Measurements from ENCODE around the gene CCNJ. TPM values are rescaled to one million over a fixed set of nuclear protein-coding genes. Genes with fewer than 3 reads are reported as not detected.
A peak's percentile ranks its signal among the peaks of the same experiment; 100 is the strongest.

CCNJ gene
- total and polyA plus RNA-seq, 9 of the 15 experiments (the other 6 are each of a cell fraction or from before 2014, with no cell fraction given): 0.69 to 15.7 (median 9.2) TPM

DNA sequence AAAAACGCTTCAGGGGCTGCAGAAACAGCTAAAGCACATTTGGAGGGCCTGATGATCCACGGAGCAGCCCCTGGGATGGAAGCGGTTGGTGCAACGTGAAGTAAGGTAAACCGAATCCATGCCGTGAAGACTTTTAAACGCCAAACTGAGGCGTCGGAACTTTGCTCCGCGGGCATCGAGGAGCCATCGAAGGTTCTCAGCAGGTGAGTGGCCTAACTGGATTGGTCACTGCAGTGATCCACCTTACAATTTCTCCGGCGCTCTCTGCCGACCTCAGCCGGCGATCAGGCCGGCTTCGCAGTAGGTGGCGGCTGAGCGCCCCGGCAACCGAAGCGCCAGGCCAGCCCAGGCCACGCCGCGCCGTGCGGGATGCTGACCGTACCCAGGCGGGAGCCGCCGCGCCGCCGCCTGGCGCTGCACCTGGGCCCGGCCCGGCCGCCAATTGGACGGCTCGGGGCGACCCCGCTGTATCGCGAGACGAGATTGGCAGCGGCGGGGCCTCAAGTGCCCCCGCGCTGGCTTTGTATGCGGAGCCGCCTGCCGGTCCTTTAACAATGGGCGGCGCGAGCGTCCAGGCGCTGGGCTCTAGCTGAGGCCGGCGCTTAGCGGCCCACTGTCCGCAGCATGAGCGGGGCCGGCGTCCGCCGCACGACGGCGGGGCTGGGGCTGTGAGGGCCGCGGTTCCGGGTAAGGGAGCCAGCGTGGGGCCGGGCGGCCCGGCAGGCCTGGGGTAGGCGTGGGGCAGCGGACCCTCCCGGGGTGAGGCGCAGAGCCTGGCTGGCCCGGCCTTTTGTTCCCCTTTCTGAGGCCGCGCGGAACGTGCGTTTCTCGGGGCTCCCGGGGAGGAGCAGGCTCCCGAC is at the start of gene CCNJ (continued):
- TF ChIP-seq ERF (CRISPR knock-in tag; IDR thresholded peaks at IDR 0.05): 0 out of 2 replicates have a peak, but pooled peaks have one; percentile 19
- TF ChIP-seq NR3C1 (CRISPR knock-in tag; IDR thresholded peaks at IDR 0.05): no peak; the same call in 1 of the 2 replicates
- no peak for TF ChIP-seq RBM17 (IDR thresholded peaks at IDR 0.05; ENCODE audit: borderline replicate concordance, low read depth, low read length)
- TF ChIP-seq ZZZ3 (IDR thresholded peaks at IDR 0.05): no peak
- TF ChIP-seq ZNF644 (tag; IDR thresholded peaks at IDR 0.05; ENCODE audit: low read depth): no peak
- TF ChIP-seq SNRNP70 (optimal IDR thresholded peaks at IDR 0.05; ENCODE audit: low read depth, low read length): no peak
- TF ChIP-seq SRSF9 (IDR thresholded peaks at IDR 0.05; ENCODE audit: borderline replicate concordance, low read depth, low read length): no peak
- TF ChIP-seq POLR2G (IDR thresholded peaks at IDR 0.05; ENCODE audit: low read depth, low read length): peak; percentile 98
- no peak for TF ChIP-seq BRF1 (IDR thresholded peaks at IDR 0.05; ENCODE audit: borderline replicate concordance, extremely low read depth, insufficient read length)
- TF ChIP-seq ZNF143 (CRISPR knock-in tag; IDR thresholded peaks at IDR 0.05): 0 out of 2 replicates have a peak, but pooled peaks have one; percentile 21
- no peak for TF ChIP-seq MEIS2 (IDR thresholded peaks at IDR 0.05; ENCODE audit: partially characterized antibody)
- TF ChIP-seq, protein P1, sequence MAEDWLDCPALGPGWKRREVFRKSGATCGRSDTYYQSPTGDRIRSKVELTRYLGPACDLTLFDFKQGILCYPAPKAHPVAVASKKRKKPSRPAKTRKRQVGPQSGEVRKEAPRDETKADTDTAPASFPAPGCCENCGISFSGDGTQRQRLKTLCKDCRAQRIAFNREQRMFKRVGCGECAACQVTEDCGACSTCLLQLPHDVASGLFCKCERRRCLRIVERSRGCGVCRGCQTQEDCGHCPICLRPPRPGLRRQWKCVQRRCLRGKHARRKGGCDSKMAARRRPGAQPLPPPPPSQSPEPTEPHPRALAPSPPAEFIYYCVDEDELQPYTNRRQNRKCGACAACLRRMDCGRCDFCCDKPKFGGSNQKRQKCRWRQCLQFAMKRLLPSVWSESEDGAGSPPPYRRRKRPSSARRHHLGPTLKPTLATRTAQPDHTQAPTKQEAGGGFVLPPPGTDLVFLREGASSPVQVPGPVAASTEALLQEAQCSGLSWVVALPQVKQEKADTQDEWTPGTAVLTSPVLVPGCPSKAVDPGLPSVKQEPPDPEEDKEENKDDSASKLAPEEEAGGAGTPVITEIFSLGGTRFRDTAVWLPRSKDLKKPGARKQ (CRISPR knock-in tag; IDR thresholded peaks at IDR 0.05): no peak
- no peak for TF ChIP-seq RFX1 (IDR thresholded peaks at IDR 0.05)
- peak; percentile 84 for TF ChIP-seq ARID4B (CRISPR knock-in tag; IDR thresholded peaks at IDR 0.05)
- no peak for TF ChIP-seq MCM3 (IDR thresholded peaks at IDR 0.05)
- no peak for TF ChIP-seq SIRT6 (IDR thresholded peaks at IDR 0.05; ENCODE audit: low read depth, low read length)
- TF ChIP-seq, protein P2, sequence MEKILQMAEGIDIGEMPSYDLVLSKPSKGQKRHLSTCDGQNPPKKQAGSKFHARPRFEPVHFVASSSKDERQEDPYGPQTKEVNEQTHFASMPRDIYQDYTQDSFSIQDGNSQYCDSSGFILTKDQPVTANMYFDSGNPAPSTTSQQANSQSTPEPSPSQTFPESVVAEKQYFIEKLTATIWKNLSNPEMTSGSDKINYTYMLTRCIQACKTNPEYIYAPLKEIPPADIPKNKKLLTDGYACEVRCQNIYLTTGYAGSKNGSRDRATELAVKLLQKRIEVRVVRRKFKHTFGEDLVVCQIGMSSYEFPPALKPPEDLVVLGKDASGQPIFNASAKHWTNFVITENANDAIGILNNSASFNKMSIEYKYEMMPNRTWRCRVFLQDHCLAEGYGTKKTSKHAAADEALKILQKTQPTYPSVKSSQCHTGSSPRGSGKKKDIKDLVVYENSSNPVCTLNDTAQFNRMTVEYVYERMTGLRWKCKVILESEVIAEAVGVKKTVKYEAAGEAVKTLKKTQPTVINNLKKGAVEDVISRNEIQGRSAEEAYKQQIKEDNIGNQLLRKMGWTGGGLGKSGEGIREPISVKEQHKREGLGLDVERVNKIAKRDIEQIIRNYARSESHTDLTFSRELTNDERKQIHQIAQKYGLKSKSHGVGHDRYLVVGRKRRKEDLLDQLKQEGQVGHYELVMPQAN (IDR thresholded peaks at IDR 0.05; ENCODE audit: borderline replicate concordance): no peak
- TF ChIP-seq PHB (CRISPR knock-in tag; IDR thresholded peaks at IDR 0.05): no peak
- TF ChIP-seq SMARCB1 (IDR thresholded peaks at IDR 0.05; ENCODE audit: insufficient read length, low read depth): no peak
- no peak for TF ChIP-seq HDAC3 (IDR thresholded peaks at IDR 0.05; ENCODE audit: borderline replicate concordance, partially characterized antibody)

Measured in K562 (cell line).